ENCODE measurements around the gene ADGRF3.
"Not testable (repeated sequence)": the region's sequence is repeated elsewhere in the genome, so short reads cannot be mapped to it uniquely, and the experiment has no call there.

The ADGRF3 gene

DNA sequence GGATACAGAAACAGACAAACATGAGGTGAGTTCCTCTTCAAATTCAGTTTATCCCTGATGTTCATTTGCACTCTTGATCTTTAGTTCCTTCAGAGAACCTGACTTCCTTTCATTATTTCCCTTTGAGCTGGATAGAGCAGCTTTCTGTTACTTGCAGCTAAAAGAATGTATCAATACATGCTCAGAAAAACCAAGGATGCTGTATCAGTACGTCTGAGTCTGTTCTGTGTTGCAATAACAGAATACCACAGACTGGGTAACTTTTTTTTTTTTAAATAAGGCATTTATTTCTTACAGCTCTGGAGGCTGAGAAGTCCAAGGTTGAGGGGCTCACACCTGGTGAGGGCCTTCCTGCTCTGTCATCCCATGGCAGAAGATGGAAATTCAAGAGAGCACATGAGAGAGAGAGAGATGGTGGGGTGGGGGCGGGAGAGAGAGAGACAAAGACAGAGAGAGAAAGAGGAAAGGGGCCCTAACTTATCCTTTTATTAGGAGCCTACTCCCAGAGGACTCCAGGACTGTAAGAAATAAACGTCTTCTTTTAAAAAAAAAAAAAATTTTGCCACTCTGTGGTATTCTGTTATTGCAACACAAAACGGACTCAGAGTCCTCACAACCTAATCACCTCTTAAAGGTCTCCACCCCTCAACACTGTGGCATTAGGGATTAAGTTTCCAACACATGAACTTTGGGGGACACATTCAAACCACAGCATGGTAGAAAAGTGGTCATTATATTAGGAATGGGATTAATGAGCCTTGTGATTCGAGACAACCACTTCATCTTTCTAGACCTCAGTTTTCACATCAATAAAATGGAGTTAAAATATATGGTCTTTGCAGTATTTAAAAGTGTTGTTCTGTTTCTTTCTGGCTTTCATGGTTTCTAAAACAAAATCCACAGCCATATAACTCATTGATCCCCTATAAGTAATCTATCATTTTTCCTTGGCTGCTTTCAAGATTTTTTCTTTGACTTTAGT lies 19.0 kb downstream of the ADGRF3 start:
- H3K36me3 ChIP-seq (ENCODE audit: control insufficient read depth, insufficient read depth, low read length), result no peaks in the 10 kb centered on the region
- H3K9ac ChIP-seq, result no peak overlapping the region
- H3K79me2 ChIP-seq, result no peaks in the 10 kb centered on the region
- H3K27me3 ChIP-seq (ENCODE audit: control insufficient read depth, insufficient read depth, low read length), result no peaks in the 10 kb centered on the region
- H3K9me3 ChIP-seq (ENCODE audit: control insufficient read depth, low read length), result no peaks in the 10 kb centered on the region
- no peak overlapping the region for H2AFZ ChIP-seq
- H3K4me3 ChIP-seq (ENCODE audit: low read depth, low read length), result no peak overlapping the region
- no peaks in the 10 kb centered on the region for H3K4me1 ChIP-seq
- no peak for TF ChIP-seq CTCF (IDR thresholded peaks at IDR 0.05)
- no peak overlapping the region for H3K4me2 ChIP-seq (ENCODE audit: low read length)
- H3K27ac ChIP-seq, result no peak overlapping the region

DNA sequence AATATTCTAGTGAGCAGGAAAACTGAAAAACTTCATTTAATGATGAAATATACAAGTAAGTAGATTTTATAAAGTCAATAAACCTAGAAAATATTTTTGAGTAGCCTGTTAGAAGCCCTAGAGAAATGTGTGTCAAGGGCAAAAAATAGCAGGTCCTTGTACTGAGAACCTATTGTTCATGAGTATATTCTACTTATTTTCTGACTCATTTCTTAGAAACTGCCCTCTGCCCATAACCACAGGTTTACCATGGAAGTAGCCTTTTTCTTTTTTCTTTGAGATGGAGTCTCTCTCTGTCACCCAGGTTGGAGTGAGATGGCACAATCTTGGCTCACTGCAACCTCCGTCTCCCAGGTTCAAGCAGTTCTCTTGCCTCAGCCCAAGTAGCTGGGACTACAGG lies 20.1 kb downstream of the ADGRF3 start:
- TF ChIP-seq CTCF (IDR thresholded peaks at IDR 0.05), result no peak
- Histone ChIP-seq H3K79me2 (no peaks in the 10 kb centered on the region), H3K4me3 (ENCODE audit: low read depth, low read length) (no peak overlapping the region), H3K36me3 (ENCODE audit: control insufficient read depth, insufficient read depth, low read length) (no peaks in the 10 kb centered on the region), H3K9me3 (ENCODE audit: control insufficient read depth, low read length) (no peaks in the 10 kb centered on the region), H2AFZ (no peak overlapping the region), H3K27me3 (ENCODE audit: control insufficient read depth, insufficient read depth, low read length) (no peaks in the 10 kb centered on the region), H3K4me2 (ENCODE audit: low read length) (no peak overlapping the region), H3K27ac (no peak overlapping the region), H3K9ac (no peak overlapping the region), H3K4me1 (no peaks in the 10 kb centered on the region)

DNA sequence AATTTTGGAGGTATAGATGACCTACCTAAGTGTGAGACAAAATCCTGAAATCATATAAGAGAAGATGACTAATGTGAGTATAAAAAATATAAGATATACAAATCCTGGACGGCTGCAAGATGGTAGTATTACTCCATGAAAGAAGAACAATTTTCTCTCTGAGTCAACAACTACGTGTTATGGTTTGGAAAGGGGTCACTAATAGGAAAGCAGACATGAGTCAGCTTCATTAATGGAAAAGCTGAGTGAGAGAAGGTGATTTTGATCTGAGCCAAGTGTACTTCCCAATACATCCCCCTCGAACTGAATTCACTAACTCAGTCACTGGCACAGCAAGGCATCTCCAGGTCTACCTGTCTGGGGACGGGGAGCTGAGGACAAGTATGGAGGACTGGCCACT lies 20.7 kb downstream of the ADGRF3 start:
- Histone ChIP-seq H3K79me2 (no peaks in the 10 kb centered on the region), H3K9me3 (ENCODE audit: control insufficient read depth, low read length) (no peaks in the 10 kb centered on the region), H3K4me2 (ENCODE audit: low read length) (no peak overlapping the region), H3K9ac (no peak overlapping the region), H3K36me3 (ENCODE audit: control insufficient read depth, insufficient read depth, low read length) (no peaks in the 10 kb centered on the region), H3K27me3 (ENCODE audit: control insufficient read depth, insufficient read depth, low read length) (no peaks in the 10 kb centered on the region), H3K4me1 (no peaks in the 10 kb centered on the region), H3K4me3 (ENCODE audit: low read depth, low read length) (no peak overlapping the region), H2AFZ (no peak overlapping the region), H3K27ac (no peak overlapping the region)
- no peak for TF ChIP-seq CTCF (IDR thresholded peaks at IDR 0.05)

DNA sequence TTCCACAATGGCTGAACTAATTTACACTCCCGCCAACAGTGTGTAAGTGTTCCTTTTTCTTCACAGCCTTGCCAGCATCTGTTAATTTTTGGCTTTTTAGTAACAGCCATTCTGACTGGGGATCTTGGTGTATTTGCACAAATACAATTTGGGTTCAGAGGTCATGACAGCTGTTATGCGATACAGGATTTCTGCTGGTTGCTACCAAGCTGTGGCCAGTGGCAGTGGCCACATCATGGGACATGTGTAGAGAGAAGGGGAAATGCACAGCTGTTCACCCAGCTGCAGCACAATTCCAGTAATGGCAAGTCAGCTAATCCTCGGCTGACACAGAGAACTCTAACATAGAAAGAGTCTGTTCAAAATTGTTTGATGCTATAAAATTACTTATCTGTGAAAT lies 21.7 kb downstream of the ADGRF3 start:
- TF ChIP-seq CTCF (IDR thresholded peaks at IDR 0.05), result no peak
- Histone ChIP-seq H3K4me1 (no peaks in the 10 kb centered on the region), H3K9ac (no peak overlapping the region), H2AFZ (no peak overlapping the region), H3K4me3 (ENCODE audit: low read depth, low read length) (no peak overlapping the region), H3K27me3 (ENCODE audit: control insufficient read depth, insufficient read depth, low read length) (no peaks in the 10 kb centered on the region), H3K9me3 (ENCODE audit: control insufficient read depth, low read length) (no peaks in the 10 kb centered on the region), H3K4me2 (ENCODE audit: low read length) (no peak overlapping the region), H3K27ac (no peak overlapping the region), H3K36me3 (ENCODE audit: control insufficient read depth, insufficient read depth, low read length) (no peaks in the 10 kb centered on the region), H3K79me2 (no peaks in the 10 kb centered on the region)

GRCh38 chr2:26324479-26324878 lies 22.1 kb downstream of the ADGRF3 start:
- H3K4me3 ChIP-seq (ENCODE audit: low read depth, low read length); H3K4me1 ChIP-seq; H3K36me3 ChIP-seq (ENCODE audit: control insufficient read depth, insufficient read depth, low read length); H3K27ac ChIP-seq; H3K27me3 ChIP-seq (ENCODE audit: control insufficient read depth, insufficient read depth, low read length); H2AFZ ChIP-seq; H3K4me2 ChIP-seq (ENCODE audit: low read length); H3K9ac ChIP-seq; H3K9me3 ChIP-seq (ENCODE audit: control insufficient read depth, low read length); H3K79me2 ChIP-seq: not testable (repeated sequence)
